Body of pancreas (tissue), 4 donors: ENCODE data around the gene FHOD3.

Experiments used
- POLR2A ChIP-seq, 3 donors: fragments of 450-650 bp; IDR thresholded peaks; one replicate each; pipeline ENCODE4 v1.6.1; 2016; ENCODE audit warnings: antibody characterized with exemption in 3 of 3, mild to moderate bottlenecking in 2 of 3
- TF ChIP-seq, protein P1 (sequence below), 7 experiments: fragments of 450-650 bp in 4 of 7; fragments of 200-600 bp in 3 of 7; sonication (generic) in 3 of 7; IDR thresholded peaks; one replicate each; pipeline ENCODE4 v1.5.1; 2016 to 2019; ENCODE audit warnings: antibody characterized with exemption in 7 of 7

GRCh38 chr18:36328385-36328858 lies 30.9 kb downstream of the FHOD3 start:
- TF ChIP-seq, protein P1, sequence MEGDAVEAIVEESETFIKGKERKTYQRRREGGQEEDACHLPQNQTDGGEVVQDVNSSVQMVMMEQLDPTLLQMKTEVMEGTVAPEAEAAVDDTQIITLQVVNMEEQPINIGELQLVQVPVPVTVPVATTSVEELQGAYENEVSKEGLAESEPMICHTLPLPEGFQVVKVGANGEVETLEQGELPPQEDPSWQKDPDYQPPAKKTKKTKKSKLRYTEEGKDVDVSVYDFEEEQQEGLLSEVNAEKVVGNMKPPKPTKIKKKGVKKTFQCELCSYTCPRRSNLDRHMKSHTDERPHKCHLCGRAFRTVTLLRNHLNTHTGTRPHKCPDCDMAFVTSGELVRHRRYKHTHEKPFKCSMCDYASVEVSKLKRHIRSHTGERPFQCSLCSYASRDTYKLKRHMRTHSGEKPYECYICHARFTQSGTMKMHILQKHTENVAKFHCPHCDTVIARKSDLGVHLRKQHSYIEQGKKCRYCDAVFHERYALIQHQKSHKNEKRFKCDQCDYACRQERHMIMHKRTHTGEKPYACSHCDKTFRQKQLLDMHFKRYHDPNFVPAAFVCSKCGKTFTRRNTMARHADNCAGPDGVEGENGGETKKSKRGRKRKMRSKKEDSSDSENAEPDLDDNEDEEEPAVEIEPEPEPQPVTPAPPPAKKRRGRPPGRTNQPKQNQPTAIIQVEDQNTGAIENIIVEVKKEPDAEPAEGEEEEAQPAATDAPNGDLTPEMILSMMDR (IDR thresholded peaks at IDR 0.05) = no peak
- no peak for TF ChIP-seq POLR2A (IDR thresholded peaks at IDR 0.05)
